ENCODE data around the gene FCHO2. TPM values are rescaled to one million over a fixed set of nuclear protein-coding genes. Genes with fewer than 3 reads are reported as not detected.

The FCHO2 gene
- polyA plus RNA-seq, 1 donor = 32.7 TPM

DNA sequence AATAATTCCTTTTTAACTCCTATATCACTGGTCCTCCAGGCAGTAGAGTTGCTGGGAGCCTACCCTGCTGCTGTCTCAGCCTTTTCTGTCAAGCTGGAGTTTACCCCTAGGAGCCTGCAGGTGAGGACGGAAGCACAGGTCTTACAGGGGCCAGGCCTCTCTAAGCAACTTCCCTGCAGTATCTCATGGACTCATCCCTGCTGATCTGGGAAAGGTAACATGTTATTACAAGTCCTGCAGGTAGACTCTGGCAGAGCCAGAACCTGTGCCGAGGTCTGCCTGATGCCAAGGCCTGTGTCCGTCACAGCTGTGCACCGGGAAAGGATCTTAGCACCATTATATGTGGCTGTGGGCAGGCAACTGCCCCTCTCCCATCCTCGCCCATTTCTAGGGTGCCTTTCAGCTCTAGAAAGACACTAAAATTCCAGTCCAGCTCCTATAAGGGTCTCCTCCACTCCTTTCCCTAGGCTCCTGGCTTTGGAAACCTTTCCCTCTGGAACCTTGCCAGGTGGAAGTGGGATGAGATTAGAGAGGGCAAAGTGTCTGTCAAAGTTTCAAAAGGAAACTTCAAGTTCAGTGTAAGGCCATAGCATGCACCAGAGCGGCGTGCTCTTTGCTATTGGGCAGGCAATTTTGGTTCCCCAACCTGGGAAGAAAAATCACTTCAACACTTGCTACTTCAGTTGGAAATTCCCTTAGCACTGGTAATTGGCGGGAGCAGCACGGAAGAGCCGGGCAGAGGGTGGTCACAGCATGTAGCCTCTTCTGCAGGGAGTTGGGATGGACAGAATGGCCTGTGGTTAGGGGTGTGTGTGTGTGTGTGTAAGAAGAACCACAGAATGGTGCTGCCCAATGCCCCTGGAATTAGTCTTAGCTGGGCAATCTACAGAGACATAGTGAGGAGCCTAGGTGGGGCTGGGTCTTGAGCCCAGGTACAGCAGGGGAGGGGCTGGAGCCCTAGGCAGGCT lies 182.0 kb downstream of the FCHO2 start:
- no peak for DNase-seq

GRCh38 chr5:73139485-73139884 lies 183.6 kb downstream of the FCHO2 start:
- no peak for DNase-seq

Other genes with a start within 250 kb of the FCHO2 start
- 112 TPM for gene TNPO1, start 139.4 kb upstream of the FCHO2 start, polyA plus RNA-seq (ENCODE audit: insufficient read length)
- gene TMEM171, start 164.5 kb downstream of the FCHO2 start, polyA plus RNA-seq (ENCODE audit: insufficient read length) = 5.2 TPM
- gene TMEM174, start 217.2 kb downstream of the FCHO2 start, polyA plus RNA-seq (ENCODE audit: insufficient read length) = 20.1 TPM

Measured in left kidney (tissue), 2 donors.